ENCODE measurements around the gene SMR3B. TPM values are rescaled to one million over a fixed set of nuclear protein-coding genes. Genes with fewer than 3 reads are reported as not detected.

Gene SMR3B
- total and polyA plus RNA-seq, 3 donors from 2014 or later, result 1.1 to 6.1 (median 4.8) TPM

DNA sequence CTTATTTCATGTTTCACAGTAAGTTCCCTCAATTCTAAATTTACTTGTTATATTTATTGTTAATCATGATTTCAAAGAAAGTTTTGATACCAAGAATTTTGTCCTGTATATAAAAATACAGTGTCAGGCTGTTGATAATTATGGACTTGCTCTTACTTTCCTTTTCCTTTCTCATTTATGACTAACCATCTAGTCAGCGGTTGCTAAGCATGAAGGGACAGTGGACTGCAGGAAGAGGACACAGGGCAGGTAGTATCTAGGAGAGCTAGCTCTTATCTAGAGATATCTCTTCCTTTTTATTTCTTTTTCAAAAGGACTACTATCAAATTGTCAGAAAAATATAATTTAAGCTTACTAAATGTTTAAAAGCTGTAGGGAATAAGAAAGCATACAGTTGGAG lies 16.4 kb downstream of the SMR3B start:
- Histone ChIP-seq H3K9me3 (no peaks in the 10 kb centered on the region), H3K36me3 (ENCODE audit: low read depth, missing control alignments) (no peaks in the 10 kb centered on the region), H3K27ac (no peak overlapping the region), H3K4me1 (no peaks in the 10 kb centered on the region), H3K4me3 (no peak overlapping the region), H3K27me3 (no peaks in the 10 kb centered on the region)
- TF ChIP-seq POLR2A (IDR thresholded peaks at IDR 0.05), result no peak
- TF ChIP-seq CTCF (IDR thresholded peaks at IDR 0.05), result no peak
- intact Hi-C loops (cut with DNase I; ENCODE audit: low total_unique reads), result no loop called here
- DNase-seq, result no peak
- WGBS, 2 donors, result 94 to 97% methylated on average over 1 of the region's 1 CpG

DNA sequence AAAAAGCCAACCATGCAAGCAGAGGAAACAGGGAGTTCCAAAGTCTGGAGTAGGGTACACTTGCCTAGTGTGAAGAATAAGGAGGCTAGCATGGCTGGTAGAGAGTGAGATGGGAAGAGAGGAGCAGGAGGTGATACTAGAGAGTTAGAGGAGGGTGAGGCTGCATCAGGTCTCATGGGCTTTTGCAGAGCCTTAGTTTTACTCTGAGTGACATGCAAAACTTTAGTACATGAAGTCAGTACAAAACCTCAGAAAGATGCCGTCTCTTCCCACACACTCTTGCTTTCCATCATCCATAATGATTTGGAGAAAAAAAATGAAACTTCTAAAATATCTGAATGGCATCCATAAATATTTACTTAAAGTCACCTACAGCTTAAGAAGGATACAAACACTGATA lies 19.8 kb downstream of the SMR3B start:
- TF ChIP-seq CTCF (IDR thresholded peaks at IDR 0.05) (no peak), POLR2A (IDR thresholded peaks at IDR 0.05) (no peak)
- WGBS, 2 donors, result 93 to 100% methylated on average over 1 of the region's 1 CpG
- H3K27ac ChIP-seq, result no peak overlapping the region
- DNase-seq, result no peak
- intact Hi-C loops (cut with DNase I; ENCODE audit: low total_unique reads), result no loop called here
- no peaks in the 10 kb centered on the region for H3K4me1 ChIP-seq
- no peaks in the 10 kb centered on the region for H3K9me3 ChIP-seq
- no peak overlapping the region for H3K4me3 ChIP-seq
- H3K27me3 ChIP-seq, result no peaks in the 10 kb centered on the region
- H3K36me3 ChIP-seq (ENCODE audit: low read depth, missing control alignments), result no peaks in the 10 kb centered on the region

GRCh38 chr4:70405765-70406164 lies 22.8 kb downstream of the SMR3B start:
- TF ChIP-seq CTCF (IDR thresholded peaks at IDR 0.05) (no peak), POLR2A (IDR thresholded peaks at IDR 0.05) (no peak)
- intact Hi-C loops (cut with DNase I; ENCODE audit: low total_unique reads), result no loop called here
- Histone ChIP-seq H3K27ac (no peak overlapping the region), H3K27me3 (no peaks in the 10 kb centered on the region), H3K36me3 (ENCODE audit: low read depth, missing control alignments) (no peaks in the 10 kb centered on the region), H3K4me3 (no peak overlapping the region), H3K9me3 (no peaks in the 10 kb centered on the region), H3K4me1 (no peaks in the 10 kb centered on the region)
- DNase-seq, result no peak
- 81 to 84% methylated on average over 6 of the region's 6 CpGs for whole genome bisulfite sequencing, 2 donors

- Histone ChIP-seq H3K9me3 (no peaks in the 10 kb centered on the region), H3K36me3 (ENCODE audit: low read depth, missing control alignments) (no peaks in the 10 kb centered on the region), H3K4me1 (no peaks in the 10 kb centered on the region), H3K27ac (no peak overlapping the region), H3K27me3 (no peaks in the 10 kb centered on the region), H3K4me3 (no peak overlapping the region)
- intact Hi-C loops (cut with DNase I; ENCODE audit: low total_unique reads), result no loop called here
- 43 to 80% methylated on average over 1 of the region's 1 CpG for WGBS, 2 donors
- no peak for DNase-seq
- TF ChIP-seq CTCF (IDR thresholded peaks at IDR 0.05), result no peak
- TF ChIP-seq POLR2A (IDR thresholded peaks at IDR 0.05), result no peak
These were observed 42.4 kb downstream of the SMR3B start for GRCh38 chr4:70425306-70425705.

GRCh38 chr4:70426789-70427188 lies 43.9 kb downstream of the SMR3B start:
- TF ChIP-seq POLR2A (IDR thresholded peaks at IDR 0.05), result no peak
- TF ChIP-seq CTCF (IDR thresholded peaks at IDR 0.05), result no peak
- Histone ChIP-seq H3K4me1 (no peaks in the 10 kb centered on the region), H3K36me3 (ENCODE audit: low read depth, missing control alignments) (no peaks in the 10 kb centered on the region), H3K27me3 (no peaks in the 10 kb centered on the region), H3K27ac (no peak overlapping the region), H3K9me3 (no peaks in the 10 kb centered on the region), H3K4me3 (no peak overlapping the region)
- DNase-seq, result no peak
- intact Hi-C loops (cut with DNase I; ENCODE audit: low total_unique reads), result no loop called here
